ENCODE results near the gene CHST1. TPM values are rescaled to one million over a fixed set of nuclear protein-coding genes. Genes with fewer than 3 reads are reported as not detected.
A peak's percentile ranks its signal among the peaks of the same experiment; 100 is the strongest.

CHST1 gene, protein sequence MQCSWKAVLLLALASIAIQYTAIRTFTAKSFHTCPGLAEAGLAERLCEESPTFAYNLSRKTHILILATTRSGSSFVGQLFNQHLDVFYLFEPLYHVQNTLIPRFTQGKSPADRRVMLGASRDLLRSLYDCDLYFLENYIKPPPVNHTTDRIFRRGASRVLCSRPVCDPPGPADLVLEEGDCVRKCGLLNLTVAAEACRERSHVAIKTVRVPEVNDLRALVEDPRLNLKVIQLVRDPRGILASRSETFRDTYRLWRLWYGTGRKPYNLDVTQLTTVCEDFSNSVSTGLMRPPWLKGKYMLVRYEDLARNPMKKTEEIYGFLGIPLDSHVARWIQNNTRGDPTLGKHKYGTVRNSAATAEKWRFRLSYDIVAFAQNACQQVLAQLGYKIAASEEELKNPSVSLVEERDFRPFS
- polyA plus RNA-seq (2013, experiment 1 of 4): 0.76 TPM
- 0.91 TPM for polyA plus RNA-seq (2013, experiment 2 of 4)
- polyA plus RNA-seq (2013, experiment 3 of 4): 1.1 TPM
- polyA plus RNA-seq (2013, experiment 4 of 4): 0.93 TPM

GRCh38 chr11:45665206-45665932 lies at the start of gene CHST1:
Gene CHST1 (minus strand): TSS chr11:45665622. CDS start chr11:45650923, 14,699 bp downstream.
- 0 to 1% methylated on average over 91 to 96 of the region's 96 CpGs for WGBS, 2 experiments
- no peak within 1 kb of the TSS for H3K27ac ChIP-seq (ENCODE audit: insufficient read depth, low read depth, low read length, poor library complexity, severe bottlenecking)
- H3K36me3 ChIP-seq (ENCODE audit: control insufficient read depth, insufficient read depth, low read length): no peaks in the 10 kb centered on the region
- peaks cover 63% of the 10 kb centered on the region for H3K27me3 ChIP-seq (ENCODE audit: control insufficient read depth, insufficient read depth, low read length, poor library complexity, severe bottlenecking)
- H3K9me3 ChIP-seq (ENCODE audit: control insufficient read depth, low read length): no peaks in the 10 kb centered on the region
- peak within 1 kb of the TSS; percentile 52 for H3K4me3 ChIP-seq (ENCODE audit: insufficient read depth, low read depth, low read length)
- peaks cover 37% of the 10 kb centered on the region for H3K4me1 ChIP-seq (ENCODE audit: control insufficient read depth, insufficient read depth, low read length)

DNA sequence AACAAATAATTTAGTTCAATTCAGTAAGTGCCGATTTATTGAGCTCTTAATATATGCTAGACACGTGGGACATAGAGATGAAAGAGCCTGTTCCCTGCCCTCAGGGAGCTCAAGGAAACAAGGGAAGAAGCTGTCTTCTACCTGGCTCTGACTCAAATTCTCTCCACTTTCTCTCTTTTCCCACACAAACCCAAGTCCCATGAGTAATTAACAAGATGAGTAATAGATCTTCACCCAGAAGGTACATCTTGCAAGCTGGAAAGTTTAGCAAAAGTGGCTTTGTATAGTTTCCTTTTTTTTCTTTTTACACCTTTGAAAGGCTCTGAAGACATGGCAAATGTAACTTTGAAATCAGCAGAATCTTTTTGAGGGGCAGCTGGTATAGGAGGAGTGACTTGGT lies 48.2 kb upstream of the CHST1 start:
- H3K27ac ChIP-seq (ENCODE audit: insufficient read depth, low read depth, low read length, poor library complexity, severe bottlenecking): no peak overlapping the region
- no peaks in the 10 kb centered on the region for H3K9me3 ChIP-seq (ENCODE audit: control insufficient read depth, low read length)
- H3K4me1 ChIP-seq (ENCODE audit: control insufficient read depth, insufficient read depth, low read length): no peaks in the 10 kb centered on the region
- no peak overlapping the region for H3K4me3 ChIP-seq (ENCODE audit: insufficient read depth, low read depth, low read length)
- no peaks in the 10 kb centered on the region for H3K27me3 ChIP-seq (ENCODE audit: control insufficient read depth, insufficient read depth, low read length, poor library complexity, severe bottlenecking)
- 89 to 93% methylated on average over 2 of the region's 2 CpGs for WGBS, 2 experiments
- H3K36me3 ChIP-seq (ENCODE audit: control insufficient read depth, insufficient read depth, low read length): no peaks in the 10 kb centered on the region

DNA sequence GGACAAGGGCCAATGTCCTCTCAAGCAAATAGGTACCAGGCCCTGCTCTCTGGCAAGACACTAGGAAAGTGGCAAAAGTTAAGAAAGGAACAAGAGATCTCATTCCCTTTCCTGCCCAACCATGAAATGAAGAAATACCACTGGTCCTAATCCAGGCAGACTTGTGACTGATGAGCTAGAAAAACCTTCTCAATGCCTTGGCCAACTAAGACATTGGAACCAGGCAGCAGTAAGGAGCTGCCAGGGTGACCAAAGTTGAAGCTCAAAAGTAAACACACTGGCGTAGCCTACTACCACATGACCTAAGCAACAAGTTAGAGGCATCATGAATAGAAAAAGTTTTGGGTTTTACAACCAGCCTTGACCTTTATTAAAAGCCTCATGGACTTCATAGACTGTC lies 45.1 kb upstream of the CHST1 start:
- Histone ChIP-seq H3K4me3 (ENCODE audit: insufficient read depth, low read depth, low read length) (no peak overlapping the region), H3K9me3 (ENCODE audit: control insufficient read depth, low read length) (no peaks in the 10 kb centered on the region), H3K36me3 (ENCODE audit: control insufficient read depth, insufficient read depth, low read length) (no peaks in the 10 kb centered on the region), H3K4me1 (ENCODE audit: control insufficient read depth, insufficient read depth, low read length) (no peaks in the 10 kb centered on the region), H3K27me3 (ENCODE audit: control insufficient read depth, insufficient read depth, low read length, poor library complexity, severe bottlenecking) (no peaks in the 10 kb centered on the region), H3K27ac (ENCODE audit: insufficient read depth, low read depth, low read length, poor library complexity, severe bottlenecking) (no peak overlapping the region)
- WGBS, 2 experiments: 86 to 91% methylated on average over 1 of the region's 1 CpG

GRCh38 chr11:45708887-45709663 lies 43.7 kb upstream of the CHST1 start:
- Histone ChIP-seq H3K27ac (ENCODE audit: insufficient read depth, low read depth, low read length, poor library complexity, severe bottlenecking) (no peak overlapping the region), H3K4me1 (ENCODE audit: control insufficient read depth, insufficient read depth, low read length) (no peaks in the 10 kb centered on the region), H3K27me3 (ENCODE audit: control insufficient read depth, insufficient read depth, low read length, poor library complexity, severe bottlenecking) (no peaks in the 10 kb centered on the region), H3K9me3 (ENCODE audit: control insufficient read depth, low read length) (no peaks in the 10 kb centered on the region), H3K4me3 (ENCODE audit: insufficient read depth, low read depth, low read length) (no peak overlapping the region), H3K36me3 (ENCODE audit: control insufficient read depth, insufficient read depth, low read length) (no peaks in the 10 kb centered on the region)
- 84 to 95% methylated on average over 6 of the region's 6 CpGs for WGBS, 2 experiments

DNA sequence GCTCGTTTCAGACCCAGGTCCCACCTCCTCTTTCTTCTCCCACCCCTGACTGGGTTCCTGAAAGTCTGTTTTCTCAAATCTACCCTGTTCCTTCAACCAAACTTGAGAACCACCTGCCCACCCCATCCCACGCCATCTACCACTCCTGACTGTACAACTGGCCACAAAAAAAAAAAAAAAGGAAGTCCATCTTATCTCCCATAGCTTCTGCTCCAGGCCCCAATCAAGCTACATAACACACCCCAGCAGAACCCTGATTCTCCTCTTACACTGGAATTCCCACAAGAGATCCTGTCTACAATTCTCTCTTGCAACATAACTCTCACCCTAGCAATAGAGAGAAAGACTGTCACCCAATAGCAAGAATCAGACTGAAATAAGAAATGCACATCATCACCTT lies 39.2 kb upstream of the CHST1 start:
- no peaks in the 10 kb centered on the region for H3K36me3 ChIP-seq (ENCODE audit: control insufficient read depth, insufficient read depth, low read length)
- WGBS, 2 experiments: 87 to 89% methylated on average over 2 of the region's 2 CpGs
- no peaks in the 10 kb centered on the region for H3K27me3 ChIP-seq (ENCODE audit: control insufficient read depth, insufficient read depth, low read length, poor library complexity, severe bottlenecking)
- no peak overlapping the region for H3K4me3 ChIP-seq (ENCODE audit: insufficient read depth, low read depth, low read length)
- no peak overlapping the region for H3K27ac ChIP-seq (ENCODE audit: insufficient read depth, low read depth, low read length, poor library complexity, severe bottlenecking)
- H3K4me1 ChIP-seq (ENCODE audit: control insufficient read depth, insufficient read depth, low read length): peaks cover 5% of the 10 kb centered on the region
- H3K9me3 ChIP-seq (ENCODE audit: control insufficient read depth, low read length): no peaks in the 10 kb centered on the region

- Histone ChIP-seq H3K27ac (ENCODE audit: insufficient read depth, low read depth, low read length, poor library complexity, severe bottlenecking) (no peak overlapping the region), H3K27me3 (ENCODE audit: control insufficient read depth, insufficient read depth, low read length, poor library complexity, severe bottlenecking) (no peaks in the 10 kb centered on the region), H3K4me3 (ENCODE audit: insufficient read depth, low read depth, low read length) (no peak overlapping the region), H3K9me3 (ENCODE audit: control insufficient read depth, low read length) (no peaks in the 10 kb centered on the region), H3K4me1 (ENCODE audit: control insufficient read depth, insufficient read depth, low read length) (peaks cover 5% of the 10 kb centered on the region), H3K36me3 (ENCODE audit: control insufficient read depth, insufficient read depth, low read length) (no peaks in the 10 kb centered on the region)
- 92 to 96% methylated on average over 4 of the region's 4 CpGs for WGBS, 2 experiments
These were observed 38.7 kb upstream of the CHST1 start for GRCh38 chr11:45704133-45704532.

DNA sequence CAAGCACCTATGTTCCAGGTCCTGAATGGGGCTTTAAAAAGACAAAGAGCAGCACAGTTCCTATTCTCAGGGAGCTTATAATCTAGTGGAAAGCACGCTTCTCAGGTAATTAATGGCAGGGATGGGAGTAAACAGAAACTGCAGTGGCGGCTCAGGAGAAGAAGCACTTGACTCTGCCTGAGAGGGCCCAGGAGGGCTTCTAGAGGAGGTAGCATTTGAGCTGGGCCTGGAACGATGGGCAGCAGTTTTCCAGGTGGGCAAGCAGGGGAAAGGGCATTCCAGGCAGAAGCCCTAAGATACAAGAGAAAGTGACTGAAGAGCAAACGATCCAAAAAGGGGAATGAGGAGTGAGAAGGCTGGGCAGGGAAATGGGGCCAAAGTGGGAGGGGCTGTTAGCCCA lies 37.1 kb upstream of the CHST1 start:
- no peaks in the 10 kb centered on the region for H3K27me3 ChIP-seq (ENCODE audit: control insufficient read depth, insufficient read depth, low read length, poor library complexity, severe bottlenecking)
- H3K4me1 ChIP-seq (ENCODE audit: control insufficient read depth, insufficient read depth, low read length): peaks cover 5% of the 10 kb centered on the region
- no peaks in the 10 kb centered on the region for H3K9me3 ChIP-seq (ENCODE audit: control insufficient read depth, low read length)
- H3K36me3 ChIP-seq (ENCODE audit: control insufficient read depth, insufficient read depth, low read length): no peaks in the 10 kb centered on the region
- no peak overlapping the region for H3K4me3 ChIP-seq (ENCODE audit: insufficient read depth, low read depth, low read length)
- 90 to 92% methylated on average over 4 of the region's 4 CpGs for WGBS, 2 experiments
- no peak overlapping the region for H3K27ac ChIP-seq (ENCODE audit: insufficient read depth, low read depth, low read length, poor library complexity, severe bottlenecking)

GRCh38 chr11:45698777-45699497 lies 33.5 kb upstream of the CHST1 start:
- Histone ChIP-seq H3K9me3 (ENCODE audit: control insufficient read depth, low read length) (no peaks in the 10 kb centered on the region), H3K27ac (ENCODE audit: insufficient read depth, low read depth, low read length, poor library complexity, severe bottlenecking) (no peak overlapping the region), H3K27me3 (ENCODE audit: control insufficient read depth, insufficient read depth, low read length, poor library complexity, severe bottlenecking) (no peaks in the 10 kb centered on the region), H3K36me3 (ENCODE audit: control insufficient read depth, insufficient read depth, low read length) (no peaks in the 10 kb centered on the region), H3K4me1 (ENCODE audit: control insufficient read depth, insufficient read depth, low read length) (peaks cover 5% of the 10 kb centered on the region), H3K4me3 (ENCODE audit: insufficient read depth, low read depth, low read length) (no peak overlapping the region)
- 93 to 95% methylated on average over 8 of the region's 8 CpGs for WGBS, 2 experiments

DNA sequence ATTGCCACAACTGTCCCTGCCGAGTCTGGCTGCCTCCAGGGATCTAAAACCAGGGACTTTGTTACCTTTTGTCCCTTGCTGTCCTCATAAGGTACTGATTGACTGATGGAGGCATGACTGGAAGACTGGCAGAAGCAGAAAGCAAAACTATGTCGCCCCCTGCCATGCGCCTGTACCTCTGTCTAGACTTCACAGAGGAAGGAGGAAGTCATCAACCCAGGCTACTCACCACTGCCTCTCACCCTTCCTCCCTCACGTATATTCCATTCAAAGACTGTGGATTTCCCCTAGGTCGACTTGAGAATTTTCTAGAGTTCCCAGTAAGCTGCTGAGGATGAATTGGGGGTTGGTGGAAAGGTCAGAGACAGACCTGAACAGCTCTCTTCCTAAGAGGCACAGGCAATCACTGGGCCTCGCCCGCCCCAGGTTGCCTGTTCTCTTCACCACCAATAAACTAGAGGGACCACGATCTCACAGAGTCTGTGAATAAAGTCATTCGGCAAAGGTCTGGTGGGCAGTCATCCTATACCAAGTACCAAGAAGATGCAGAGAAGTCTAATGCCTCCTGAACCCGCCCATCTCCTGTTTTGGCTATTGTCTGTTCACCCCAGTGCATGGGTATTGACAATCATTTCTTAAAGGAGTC lies 27.5 kb upstream of the CHST1 start:
- Histone ChIP-seq H3K9me3 (ENCODE audit: control insufficient read depth, low read length) (no peaks in the 10 kb centered on the region), H3K4me1 (ENCODE audit: control insufficient read depth, insufficient read depth, low read length) (peaks cover 4% of the 10 kb centered on the region), H3K27me3 (ENCODE audit: control insufficient read depth, insufficient read depth, low read length, poor library complexity, severe bottlenecking) (no peaks in the 10 kb centered on the region), H3K27ac (ENCODE audit: insufficient read depth, low read depth, low read length, poor library complexity, severe bottlenecking) (no peak overlapping the region), H3K36me3 (ENCODE audit: control insufficient read depth, insufficient read depth, low read length) (no peaks in the 10 kb centered on the region), H3K4me3 (ENCODE audit: insufficient read depth, low read depth, low read length) (no peak overlapping the region)
- 88 to 91% methylated on average over 9 to 10 of the region's 10 CpGs for WGBS, 2 experiments

All from ectodermal cell (in vitro differentiated cells).